ENCODE data around the gene SH3TC1.

The SH3TC1 gene

DNA sequence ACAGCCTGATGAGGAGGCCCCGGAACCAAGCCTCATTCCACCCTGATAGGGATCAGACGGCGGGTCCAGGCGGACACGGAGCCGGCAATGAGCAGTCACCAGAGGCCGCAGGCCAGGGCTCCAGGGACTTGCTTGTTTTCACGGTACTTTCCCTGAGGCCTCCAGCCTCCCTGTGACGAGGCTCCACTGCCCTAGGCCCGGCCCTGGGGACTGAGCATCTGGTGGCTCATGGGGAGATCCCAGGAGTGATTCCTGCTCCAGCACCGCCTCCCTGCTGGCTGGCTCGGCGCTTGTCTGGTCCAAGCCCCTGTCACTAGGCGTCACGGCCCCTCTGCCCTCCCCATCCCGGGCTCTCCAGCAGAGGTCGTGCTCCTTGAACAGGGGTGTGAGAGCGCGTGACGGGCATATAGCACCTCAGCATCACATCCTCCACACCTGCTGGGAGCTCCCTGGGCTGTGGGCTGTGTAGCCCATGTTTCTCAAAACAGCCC, 84.6 kb downstream of the SH3TC1 start:
- TF ChIP-seq SPI1 (IDR thresholded peaks at IDR 0.05; ENCODE audit: borderline replicate concordance, low read depth) (no peak), GABPA (IDR thresholded peaks at IDR 0.05; ENCODE audit: low read depth) (no peak), POLR2AphosphoS5 (IDR thresholded peaks at IDR 0.05; ENCODE audit: low read depth) (no peak)
- TF ChIP-seq, protein P1, sequence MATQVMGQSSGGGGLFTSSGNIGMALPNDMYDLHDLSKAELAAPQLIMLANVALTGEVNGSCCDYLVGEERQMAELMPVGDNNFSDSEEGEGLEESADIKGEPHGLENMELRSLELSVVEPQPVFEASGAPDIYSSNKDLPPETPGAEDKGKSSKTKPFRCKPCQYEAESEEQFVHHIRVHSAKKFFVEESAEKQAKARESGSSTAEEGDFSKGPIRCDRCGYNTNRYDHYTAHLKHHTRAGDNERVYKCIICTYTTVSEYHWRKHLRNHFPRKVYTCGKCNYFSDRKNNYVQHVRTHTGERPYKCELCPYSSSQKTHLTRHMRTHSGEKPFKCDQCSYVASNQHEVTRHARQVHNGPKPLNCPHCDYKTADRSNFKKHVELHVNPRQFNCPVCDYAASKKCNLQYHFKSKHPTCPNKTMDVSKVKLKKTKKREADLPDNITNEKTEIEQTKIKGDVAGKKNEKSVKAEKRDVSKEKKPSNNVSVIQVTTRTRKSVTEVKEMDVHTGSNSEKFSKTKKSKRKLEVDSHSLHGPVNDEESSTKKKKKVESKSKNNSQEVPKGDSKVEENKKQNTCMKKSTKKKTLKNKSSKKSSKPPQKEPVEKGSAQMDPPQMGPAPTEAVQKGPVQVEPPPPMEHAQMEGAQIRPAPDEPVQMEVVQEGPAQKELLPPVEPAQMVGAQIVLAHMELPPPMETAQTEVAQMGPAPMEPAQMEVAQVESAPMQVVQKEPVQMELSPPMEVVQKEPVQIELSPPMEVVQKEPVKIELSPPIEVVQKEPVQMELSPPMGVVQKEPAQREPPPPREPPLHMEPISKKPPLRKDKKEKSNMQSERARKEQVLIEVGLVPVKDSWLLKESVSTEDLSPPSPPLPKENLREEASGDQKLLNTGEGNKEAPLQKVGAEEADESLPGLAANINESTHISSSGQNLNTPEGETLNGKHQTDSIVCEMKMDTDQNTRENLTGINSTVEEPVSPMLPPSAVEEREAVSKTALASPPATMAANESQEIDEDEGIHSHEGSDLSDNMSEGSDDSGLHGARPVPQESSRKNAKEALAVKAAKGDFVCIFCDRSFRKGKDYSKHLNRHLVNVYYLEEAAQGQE (IDR thresholded peaks at IDR 0.05; ENCODE audit: insufficient replicate concordance, low read depth) = no peak
- TF ChIP-seq, protein P2, sequence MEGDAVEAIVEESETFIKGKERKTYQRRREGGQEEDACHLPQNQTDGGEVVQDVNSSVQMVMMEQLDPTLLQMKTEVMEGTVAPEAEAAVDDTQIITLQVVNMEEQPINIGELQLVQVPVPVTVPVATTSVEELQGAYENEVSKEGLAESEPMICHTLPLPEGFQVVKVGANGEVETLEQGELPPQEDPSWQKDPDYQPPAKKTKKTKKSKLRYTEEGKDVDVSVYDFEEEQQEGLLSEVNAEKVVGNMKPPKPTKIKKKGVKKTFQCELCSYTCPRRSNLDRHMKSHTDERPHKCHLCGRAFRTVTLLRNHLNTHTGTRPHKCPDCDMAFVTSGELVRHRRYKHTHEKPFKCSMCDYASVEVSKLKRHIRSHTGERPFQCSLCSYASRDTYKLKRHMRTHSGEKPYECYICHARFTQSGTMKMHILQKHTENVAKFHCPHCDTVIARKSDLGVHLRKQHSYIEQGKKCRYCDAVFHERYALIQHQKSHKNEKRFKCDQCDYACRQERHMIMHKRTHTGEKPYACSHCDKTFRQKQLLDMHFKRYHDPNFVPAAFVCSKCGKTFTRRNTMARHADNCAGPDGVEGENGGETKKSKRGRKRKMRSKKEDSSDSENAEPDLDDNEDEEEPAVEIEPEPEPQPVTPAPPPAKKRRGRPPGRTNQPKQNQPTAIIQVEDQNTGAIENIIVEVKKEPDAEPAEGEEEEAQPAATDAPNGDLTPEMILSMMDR (IDR thresholded peaks at IDR 0.05; ENCODE audit: insufficient read depth, low read length) = no peak
- H3K27ac ChIP-seq (replicated peaks) = no peak overlapping the region
- DNase-seq (ENCODE audit: low read depth in 1 of 2, low spot score in 1 of 2) = no peak
- no peaks in the 10 kb centered on the region for H3K27me3 ChIP-seq (ENCODE audit: insufficient read depth, poor library complexity, severe bottlenecking)
- H3K4me3 ChIP-seq (replicated peaks; ENCODE audit: insufficient read depth, low read length) = no peak overlapping the region

DNA sequence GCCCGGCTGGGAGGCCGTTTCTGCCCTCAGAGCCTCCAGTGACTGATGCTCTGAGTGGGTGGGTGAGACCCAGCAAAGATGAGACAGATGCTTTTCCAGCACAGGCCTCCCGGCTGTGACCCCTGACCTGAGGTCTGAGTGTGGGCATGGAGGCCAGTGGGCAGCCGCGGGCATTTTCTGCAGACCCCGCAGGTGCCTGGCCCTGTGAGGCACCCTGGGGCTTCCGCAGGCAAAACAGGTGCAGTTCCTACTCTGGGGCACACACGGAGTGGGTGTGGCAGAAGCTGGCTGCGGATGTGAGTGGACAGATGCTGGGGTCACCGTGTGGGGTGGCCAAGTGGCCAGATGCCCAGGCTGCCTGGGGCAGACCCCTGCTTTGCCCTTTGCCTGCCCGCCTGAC, 85.3 kb downstream of the SH3TC1 start:
- H3K27me3 ChIP-seq (ENCODE audit: insufficient read depth, poor library complexity, severe bottlenecking) = no peaks in the 10 kb centered on the region
- TF ChIP-seq POLR2AphosphoS5 (IDR thresholded peaks at IDR 0.05; ENCODE audit: low read depth) = no peak
- no peak for TF ChIP-seq GABPA (IDR thresholded peaks at IDR 0.05; ENCODE audit: low read depth)
- TF ChIP-seq, protein P2 (IDR thresholded peaks at IDR 0.05; ENCODE audit: insufficient read depth, low read length) = no peak
- DNase-seq (ENCODE audit: low read depth in 1 of 2, low spot score in 1 of 2) = no peak
- no peak overlapping the region for H3K27ac ChIP-seq (replicated peaks)
- H3K4me3 ChIP-seq (replicated peaks; ENCODE audit: insufficient read depth, low read length) = no peak overlapping the region

DNA sequence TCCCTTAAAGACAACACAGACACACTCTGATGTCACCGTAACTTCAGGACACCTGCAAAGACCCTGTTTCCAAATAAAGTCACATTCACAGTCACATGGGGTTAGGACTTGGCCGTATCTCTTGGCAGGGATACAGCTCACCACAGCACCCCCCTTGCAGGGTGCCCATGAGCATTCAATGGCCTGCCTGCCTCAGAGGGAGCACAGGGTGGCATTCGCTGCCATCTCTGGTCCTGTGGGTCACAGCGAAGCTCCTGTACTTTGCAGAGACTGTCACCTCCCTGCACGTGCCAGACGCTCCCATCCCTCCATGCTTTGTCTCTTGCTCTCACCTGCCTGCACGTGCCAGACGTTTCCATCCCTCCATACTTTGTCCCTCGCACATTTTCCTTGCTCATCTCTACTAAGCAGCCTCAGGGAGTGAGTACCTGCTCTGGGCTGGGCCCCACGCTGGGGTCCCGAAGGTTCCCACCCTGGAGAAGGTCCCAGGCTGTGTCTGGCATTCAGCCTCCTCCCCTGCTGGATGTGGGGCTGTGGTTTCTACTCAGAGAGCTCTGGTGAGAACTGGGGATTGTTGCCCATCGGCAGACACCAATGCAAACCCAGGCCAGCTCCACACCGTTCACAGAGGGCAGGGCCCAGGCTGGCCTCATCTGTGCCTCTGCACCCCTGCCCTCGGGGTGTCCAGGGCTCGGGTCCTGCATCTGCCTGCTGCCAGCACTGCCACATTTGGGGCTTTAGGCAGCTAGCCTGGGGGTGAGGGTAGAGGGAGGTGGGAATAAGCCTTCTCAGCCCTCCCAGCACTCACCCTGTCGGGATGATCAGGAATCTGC, 86.3 kb downstream of the SH3TC1 start:
- no peak overlapping the region for H3K4me3 ChIP-seq (replicated peaks; ENCODE audit: insufficient read depth, low read length)
- DNase-seq (ENCODE audit: low read depth in 1 of 2, low spot score in 1 of 2) = no peak
- H3K27me3 ChIP-seq (ENCODE audit: insufficient read depth, poor library complexity, severe bottlenecking) = no peaks in the 10 kb centered on the region
- no peak overlapping the region for H3K27ac ChIP-seq (replicated peaks)
- TF ChIP-seq GABPA (IDR thresholded peaks at IDR 0.05; ENCODE audit: low read depth) (no peak), SPI1 (IDR thresholded peaks at IDR 0.05; ENCODE audit: borderline replicate concordance, low read depth) (no peak), POLR2AphosphoS5 (IDR thresholded peaks at IDR 0.05; ENCODE audit: low read depth) (no peak)
- TF ChIP-seq, protein P1 (IDR thresholded peaks at IDR 0.05; ENCODE audit: insufficient replicate concordance, low read depth) = no peak
- TF ChIP-seq, protein P2 (IDR thresholded peaks at IDR 0.05; ENCODE audit: insufficient read depth, low read length) = no peak
